MG63 (cell line): Measurements from ENCODE around the gene LDLRAD4. TPM values are rescaled to one million over a fixed set of nuclear protein-coding genes. Genes with fewer than 3 reads are reported as not detected.

Experiments used
- DNase-seq: peaks from one replicate; pipeline ENCODE4 v3.0.0-alpha.2; 2020
- H3K27me3 ChIP-seq: fragments of 250-450 bp; sonication (Bioruptor Pico); 2 replicates; pipeline ENCODE4 v1.5.1; 2020; ENCODE audit warnings: mild to moderate bottlenecking, moderate library complexity
- H3K36me3 ChIP-seq: fragments of 250-450 bp; sonication (Bioruptor Pico); 2 replicates; pipeline ENCODE4 v1.5.1; 2020; ENCODE audit warnings: mild to moderate bottlenecking, moderate library complexity
- H3K4me3 ChIP-seq: fragments of 250-450 bp; sonication (Bioruptor Pico); 2 replicates; pipeline ENCODE4 v1.5.1; 2020; ENCODE audit warnings: mild to moderate bottlenecking, moderate library complexity
- H3K9me3 ChIP-seq: fragments of 250-450 bp; sonication (Bioruptor Pico); 2 replicates; pipeline ENCODE4 v1.5.1; 2020; ENCODE audit warnings: mild to moderate bottlenecking, moderate library complexity
- total RNA-seq: library from RNA; depleted of rRNA; stranded (reverse); fragments of >200 nt; shearing (Covaris generic); gene quantifications from 2 replicates; pipeline ENCODE4 v1.2.3, GENCODE V29; 2014; ENCODE audit warnings: low replicate concordance

LDLRAD4 gene
- total RNA-seq, 1 experiment from 2014 or later, result 0.36 TPM

DNA sequence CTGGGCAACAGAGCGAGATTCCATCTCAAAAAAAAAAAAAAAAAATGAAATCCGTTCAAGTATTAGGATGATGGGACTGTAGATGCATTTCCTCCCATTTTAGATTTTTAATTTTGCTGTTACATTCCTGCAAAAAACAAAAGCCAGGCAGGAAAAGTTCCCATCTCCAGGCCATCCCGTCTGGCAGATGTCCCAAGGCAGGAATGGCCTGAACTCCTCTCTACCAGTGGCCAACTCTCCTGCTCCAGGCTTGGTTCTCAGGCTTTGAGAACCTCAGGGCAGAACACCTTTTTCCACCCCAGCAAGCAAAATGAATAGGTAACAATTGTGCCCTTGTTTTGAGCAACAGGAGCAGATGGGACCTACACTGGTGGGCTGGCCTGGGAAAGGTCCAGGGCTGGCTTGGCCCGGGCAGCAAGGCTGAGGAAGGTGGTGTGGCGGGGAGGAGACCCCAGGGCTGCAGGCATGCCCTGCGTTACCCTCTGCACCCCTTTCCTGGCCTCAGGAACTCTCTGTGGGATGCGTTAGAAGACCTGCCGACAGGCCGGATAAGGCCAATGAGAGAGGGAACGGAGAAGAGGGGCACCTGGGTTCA is 421.8 kb downstream of the LDLRAD4 start:
- H3K36me3 ChIP-seq, result no peaks in the 10 kb centered on the region
- no peak for DNase-seq
- no peaks in the 10 kb centered on the region for H3K27me3 ChIP-seq
- H3K9me3 ChIP-seq, result no peaks in the 10 kb centered on the region
- no peak overlapping the region for H3K4me3 ChIP-seq

- Histone ChIP-seq H3K9me3 (no peaks in the 10 kb centered on the region), H3K4me3 (no peak overlapping the region), H3K27me3 (no peaks in the 10 kb centered on the region), H3K36me3 (no peaks in the 10 kb centered on the region)
- no peak for DNase-seq
These were observed 423.2 kb downstream of the LDLRAD4 start for GRCh38 chr18:13641551-13642439.

- Histone ChIP-seq H3K9me3 (no peaks in the 10 kb centered on the region), H3K27me3 (no peaks in the 10 kb centered on the region), H3K36me3 (no peaks in the 10 kb centered on the region), H3K4me3 (no peak overlapping the region)
- no peak for DNase-seq
These were observed 423.9 kb downstream of the LDLRAD4 start for GRCh38 chr18:13642440-13642827.

GRCh38 chr18:13643261-13643751 is 424.7 kb downstream of the LDLRAD4 start:
- no peak overlapping the region for H3K4me3 ChIP-seq

DNA sequence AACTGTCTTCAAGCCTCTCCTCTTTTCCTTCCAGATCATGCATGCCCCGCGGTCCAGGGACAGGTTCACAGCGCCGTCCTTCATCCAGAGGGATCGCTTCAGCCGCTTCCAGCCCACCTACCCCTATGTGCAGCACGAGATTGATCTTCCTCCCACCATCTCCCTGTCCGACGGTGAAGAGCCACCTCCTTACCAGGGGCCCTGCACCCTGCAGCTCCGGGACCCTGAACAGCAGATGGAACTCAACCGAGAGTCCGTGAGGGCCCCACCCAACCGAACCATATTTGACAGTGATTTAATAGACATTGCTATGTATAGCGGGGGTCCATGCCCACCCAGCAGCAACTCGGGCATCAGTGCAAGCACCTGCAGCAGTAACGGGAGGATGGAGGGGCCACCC is 426.5 kb downstream of the LDLRAD4 start:
- H3K36me3 ChIP-seq, result no peaks in the 10 kb centered on the region
- no peak for DNase-seq
- H3K27me3 ChIP-seq, result no peaks in the 10 kb centered on the region
- H3K4me3 ChIP-seq, result no peak overlapping the region
- no peaks in the 10 kb centered on the region for H3K9me3 ChIP-seq

More at GRCh38 chr18:13643261-13643751, 424.7 kb downstream of the LDLRAD4 start:
- Histone ChIP-seq H3K36me3 (no peaks in the 10 kb centered on the region), H3K9me3 (no peaks in the 10 kb centered on the region), H3K27me3 (no peaks in the 10 kb centered on the region)
- DNase-seq, result no peak

- H3K4me3 ChIP-seq, result no peak overlapping the region
- DNase-seq, result no peak
- H3K27me3 ChIP-seq, result no peaks in the 10 kb centered on the region
- no peaks in the 10 kb centered on the region for H3K36me3 ChIP-seq
- no peaks in the 10 kb centered on the region for H3K9me3 ChIP-seq
These were observed 428.1 kb downstream of the LDLRAD4 start for GRCh38 chr18:13646633-13647032.

- Histone ChIP-seq H3K9me3 (no peaks in the 10 kb centered on the region), H3K36me3 (no peaks in the 10 kb centered on the region), H3K4me3 (no peak overlapping the region), H3K27me3 (no peaks in the 10 kb centered on the region)
- no peak for DNase-seq
These were observed 429.2 kb downstream of the LDLRAD4 start for GRCh38 chr18:13647761-13648160.

- H3K36me3 ChIP-seq, result no peaks in the 10 kb centered on the region
- H3K27me3 ChIP-seq, result no peaks in the 10 kb centered on the region
- no peaks in the 10 kb centered on the region for H3K9me3 ChIP-seq
- DNase-seq, result no peak
- no peak overlapping the region for H3K4me3 ChIP-seq
These were observed 431.1 kb downstream of the LDLRAD4 start for GRCh38 chr18:13649397-13650390.

DNA sequence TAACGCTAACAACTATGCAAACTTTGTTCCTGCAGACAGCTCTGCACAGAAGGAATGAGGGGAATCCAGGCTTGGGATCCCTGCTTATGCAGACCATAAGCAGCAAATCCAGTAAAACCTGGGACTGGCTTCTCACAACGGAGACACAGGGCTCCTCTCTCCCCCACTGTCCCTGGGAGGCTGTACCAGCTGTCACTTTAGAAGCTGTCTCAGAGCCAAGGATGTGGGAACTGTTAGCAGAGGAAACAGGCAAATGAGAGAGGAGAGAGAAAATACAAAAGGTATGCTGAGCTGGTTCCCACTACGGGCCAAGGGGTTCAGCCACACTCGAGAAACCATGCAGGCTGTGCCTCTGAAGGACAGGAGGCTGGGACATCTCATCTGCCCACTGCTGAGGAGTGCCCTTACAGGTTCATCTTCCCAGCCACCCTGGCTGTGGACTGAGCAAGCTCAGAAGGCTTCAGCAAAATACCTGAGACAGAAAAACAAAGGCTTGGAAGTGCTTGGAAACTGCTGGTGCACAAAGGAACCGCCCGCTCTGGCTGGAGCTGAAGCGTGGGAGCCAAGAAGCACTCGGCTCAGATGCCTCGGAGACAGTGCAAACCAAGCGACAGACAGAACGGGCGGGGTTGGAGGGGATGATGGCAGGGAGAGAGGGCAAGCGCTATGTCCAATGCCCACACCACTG is 435.3 kb downstream of the LDLRAD4 start:
- H3K4me3 ChIP-seq, result no peak overlapping the region
- no peaks in the 10 kb centered on the region for H3K36me3 ChIP-seq
- no peak for DNase-seq
- H3K9me3 ChIP-seq, result no peaks in the 10 kb centered on the region
- no peaks in the 10 kb centered on the region for H3K27me3 ChIP-seq

DNA sequence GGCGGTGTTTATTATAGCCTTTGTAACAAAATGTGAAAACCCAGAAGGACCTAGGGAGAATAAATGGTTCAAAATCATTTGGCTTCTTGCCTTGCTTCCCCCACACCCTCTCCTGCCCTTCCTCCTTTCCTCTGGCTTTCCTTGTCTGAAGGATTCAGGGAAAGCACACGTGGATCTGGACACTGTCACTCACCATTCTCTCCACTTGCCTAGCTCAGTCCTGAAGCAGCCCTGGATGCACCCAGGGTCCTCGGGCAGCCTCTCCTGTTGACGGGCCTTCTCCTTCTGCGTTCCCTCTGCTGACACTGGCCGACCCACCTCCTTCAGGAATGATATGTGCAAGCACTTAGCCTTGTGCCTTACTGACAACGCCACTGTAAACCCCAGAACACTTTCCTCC is 439.4 kb downstream of the LDLRAD4 start:
- no peak for DNase-seq

DNA sequence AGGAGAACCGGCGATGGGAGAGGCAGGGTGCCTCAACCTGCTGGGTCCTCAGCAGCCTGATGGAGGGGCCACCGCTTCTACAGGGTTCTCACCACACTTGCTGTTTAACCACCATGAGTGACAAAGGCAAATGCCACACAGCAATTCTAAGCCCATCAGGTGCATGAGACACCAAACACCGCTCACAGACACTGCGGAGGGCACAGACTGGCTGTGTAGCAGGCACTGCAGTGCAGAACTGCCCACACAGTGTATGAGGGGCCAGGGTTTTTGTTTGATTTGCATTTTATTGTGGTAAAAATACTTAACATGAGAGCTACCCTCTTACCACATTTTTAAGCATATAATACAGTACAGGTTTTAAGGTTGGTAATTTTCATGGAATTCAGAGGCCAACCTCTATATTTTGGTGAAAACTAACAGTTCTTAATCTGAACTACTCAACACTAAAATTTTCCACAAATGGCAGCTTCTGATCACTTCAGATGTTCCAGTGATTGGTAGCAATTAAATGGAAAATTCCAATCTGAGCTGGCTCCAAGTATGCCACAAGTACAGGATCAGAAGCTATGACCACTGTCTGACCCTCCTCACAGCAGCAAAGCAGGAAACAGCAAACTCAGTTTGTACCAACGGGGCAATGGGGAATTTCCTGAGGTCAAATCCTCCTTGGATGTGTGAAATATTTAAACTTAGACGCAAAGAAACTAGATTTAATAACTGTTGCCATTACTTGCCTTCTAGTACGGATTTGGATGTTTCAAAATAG is 440.1 kb downstream of the LDLRAD4 start:
- no peaks in the 10 kb centered on the region for H3K9me3 ChIP-seq
- no peak for DNase-seq
- no peak overlapping the region for H3K4me3 ChIP-seq
- no peaks in the 10 kb centered on the region for H3K27me3 ChIP-seq
- H3K36me3 ChIP-seq, result no peaks in the 10 kb centered on the region; the same call in 1 of the 2 replicates

More for the DNA sequence above, 439.4 kb downstream of the LDLRAD4 start:
- Histone ChIP-seq H3K27me3 (no peaks in the 10 kb centered on the region), H3K4me3 (no peak overlapping the region), H3K36me3 (no peaks in the 10 kb centered on the region; the same call in 1 of the 2 replicates), H3K9me3 (no peaks in the 10 kb centered on the region)

- Histone ChIP-seq H3K27me3 (no peaks in the 10 kb centered on the region), H3K4me3 (no peak overlapping the region), H3K36me3 (peaks cover 3% of the 10 kb centered on the region), H3K9me3 (no peaks in the 10 kb centered on the region)
- DNase-seq, result no peak
These were observed 441.9 kb downstream of the LDLRAD4 start for GRCh38 chr18:13660510-13660909.

DNA sequence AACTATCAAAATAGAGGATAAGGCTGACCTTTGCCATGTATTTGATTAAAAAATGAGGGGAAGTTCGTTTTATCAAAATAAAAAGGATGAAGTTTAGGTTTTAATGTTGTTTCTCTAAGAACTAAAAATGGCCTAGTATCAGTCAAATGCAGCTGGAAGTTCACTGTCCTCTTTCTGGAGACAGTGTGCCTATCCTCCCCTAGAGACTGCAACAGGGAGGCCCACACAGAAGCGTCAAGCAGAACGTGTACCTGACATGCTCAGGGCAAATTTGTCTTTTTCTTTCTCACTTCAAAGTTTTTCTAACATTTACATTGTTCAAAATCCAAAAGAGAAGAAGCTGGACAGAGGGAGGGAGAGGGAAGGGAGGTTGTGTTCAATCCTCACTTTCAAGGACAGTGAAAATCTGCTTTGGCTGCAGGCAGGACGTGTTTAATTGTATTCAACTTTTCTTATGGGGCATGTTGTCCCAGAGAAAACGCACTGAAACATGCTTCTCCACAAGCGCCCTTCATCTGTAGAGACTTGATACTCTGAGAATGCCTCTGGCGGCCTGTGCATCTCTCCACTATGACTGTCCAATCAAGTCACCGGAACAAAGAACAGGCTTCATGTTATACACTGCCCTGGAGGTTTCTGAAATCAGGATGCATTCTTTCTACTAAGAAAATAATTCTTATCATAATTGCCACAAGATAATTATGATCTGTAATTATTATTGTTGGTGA is 442.7 kb downstream of the LDLRAD4 start:
- H3K27me3 ChIP-seq, result no peaks in the 10 kb centered on the region
- H3K4me3 ChIP-seq, result no peak overlapping the region
- no peaks in the 10 kb centered on the region for H3K9me3 ChIP-seq
- peaks cover 10% of the 10 kb centered on the region for H3K36me3 ChIP-seq
- no peak for DNase-seq

GRCh38 chr18:13661779-13662256 is 443.3 kb downstream of the LDLRAD4 start:
- Histone ChIP-seq H3K9me3 (no peaks in the 10 kb centered on the region), H3K4me3 (no peak overlapping the region), H3K36me3 (peaks cover 13% of the 10 kb centered on the region), H3K27me3 (no peaks in the 10 kb centered on the region)
- no peak for DNase-seq

DNA sequence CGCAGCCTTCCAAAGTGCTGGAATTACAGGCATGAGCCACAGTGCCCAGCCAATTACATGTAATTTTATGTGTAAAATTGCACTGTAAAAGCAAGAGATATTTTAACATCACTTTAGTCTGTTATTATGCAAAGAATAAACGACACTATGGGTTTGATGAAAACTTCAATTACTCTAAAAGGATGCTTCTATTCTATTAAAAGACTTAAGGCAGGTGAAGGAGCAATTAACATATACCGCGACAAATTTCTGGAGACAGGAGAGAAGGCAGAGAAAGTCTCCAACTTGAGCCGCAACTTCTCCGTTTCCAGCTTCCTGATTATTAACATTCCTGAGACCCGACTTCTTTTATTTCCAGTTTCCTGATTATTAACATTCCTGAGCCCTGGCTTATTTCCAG is 454.1 kb downstream of the LDLRAD4 start:
- no peak for DNase-seq
- H3K36me3 ChIP-seq, result peaks cover 17% of the 10 kb centered on the region
- no peaks in the 10 kb centered on the region for H3K27me3 ChIP-seq
- peaks cover 7% of the 10 kb centered on the region; the same call in 1 of the 2 replicates for H3K9me3 ChIP-seq
- H3K4me3 ChIP-seq, result no peak overlapping the region
